ENCODE data around the gene CYSLTR1. TPM values are rescaled to one million over a fixed set of nuclear protein-coding genes. Genes with fewer than 3 reads are reported as not detected.

The CYSLTR1 gene
- total and polyA plus RNA-seq, 8 donors, result 0.44 to 7.1 (median 0.72) TPM; not detected in 1

DNA sequence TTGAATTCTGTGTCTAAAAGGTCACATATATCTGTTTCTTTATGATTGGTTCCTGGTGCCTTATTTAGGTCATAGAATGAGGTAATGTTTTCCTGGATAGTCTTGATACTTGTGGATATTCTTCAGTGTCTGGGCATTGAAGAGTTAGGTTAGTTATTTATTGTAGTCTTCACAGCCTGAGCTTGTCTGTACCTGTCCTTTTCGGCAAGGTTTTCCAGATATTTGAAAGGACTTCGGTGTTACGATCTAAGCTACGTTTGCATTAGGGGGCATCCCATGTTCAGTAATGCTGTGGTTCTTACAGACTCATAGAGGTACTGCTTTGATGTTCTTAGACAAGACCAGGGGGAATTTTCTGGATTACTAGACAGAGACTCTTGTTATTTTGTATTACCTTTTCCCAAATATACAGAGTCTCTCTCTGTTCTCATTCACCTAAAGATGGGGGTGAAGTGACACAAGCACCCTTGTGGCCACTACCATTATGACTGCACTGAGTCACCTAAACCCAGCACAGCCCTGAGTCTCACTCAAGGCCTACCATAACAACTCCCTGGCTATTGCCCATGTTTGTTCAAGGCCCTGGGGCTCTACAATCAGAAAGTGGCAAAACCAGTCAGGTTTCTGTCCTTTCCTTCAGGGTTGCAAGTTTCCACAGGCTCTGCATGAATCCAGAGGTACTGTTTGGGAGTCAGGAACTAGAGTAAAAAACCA lies 30.1 kb upstream of the CYSLTR1 start:
- Histone ChIP-seq H3K27ac (no peak overlapping the region), H3K36me3 (no peaks in the 10 kb centered on the region), H3K4me3 (no peak overlapping the region), H3K27me3 (no peaks in the 10 kb centered on the region), H3K9me3 (peaks cover 0 to 9% (median 1%) of the 10 kb centered on the region in 4 donors), H3K4me1 (no peaks in the 10 kb centered on the region)
- WGBS, 5 donors, result 87 to 93% (median 91%) methylated on average over 4 of the region's 4 CpGs
- no peak for DNase-seq
- TF ChIP-seq POLR2AphosphoS5 (IDR thresholded peaks at IDR 0.05), result no peak
- TF ChIP-seq, protein P1, sequence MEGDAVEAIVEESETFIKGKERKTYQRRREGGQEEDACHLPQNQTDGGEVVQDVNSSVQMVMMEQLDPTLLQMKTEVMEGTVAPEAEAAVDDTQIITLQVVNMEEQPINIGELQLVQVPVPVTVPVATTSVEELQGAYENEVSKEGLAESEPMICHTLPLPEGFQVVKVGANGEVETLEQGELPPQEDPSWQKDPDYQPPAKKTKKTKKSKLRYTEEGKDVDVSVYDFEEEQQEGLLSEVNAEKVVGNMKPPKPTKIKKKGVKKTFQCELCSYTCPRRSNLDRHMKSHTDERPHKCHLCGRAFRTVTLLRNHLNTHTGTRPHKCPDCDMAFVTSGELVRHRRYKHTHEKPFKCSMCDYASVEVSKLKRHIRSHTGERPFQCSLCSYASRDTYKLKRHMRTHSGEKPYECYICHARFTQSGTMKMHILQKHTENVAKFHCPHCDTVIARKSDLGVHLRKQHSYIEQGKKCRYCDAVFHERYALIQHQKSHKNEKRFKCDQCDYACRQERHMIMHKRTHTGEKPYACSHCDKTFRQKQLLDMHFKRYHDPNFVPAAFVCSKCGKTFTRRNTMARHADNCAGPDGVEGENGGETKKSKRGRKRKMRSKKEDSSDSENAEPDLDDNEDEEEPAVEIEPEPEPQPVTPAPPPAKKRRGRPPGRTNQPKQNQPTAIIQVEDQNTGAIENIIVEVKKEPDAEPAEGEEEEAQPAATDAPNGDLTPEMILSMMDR (IDR thresholded peaks at IDR 0.05), result no peak
- TF ChIP-seq POLR2A (IDR thresholded peaks at IDR 0.05), result no peak
- no peak for TF ChIP-seq EP300 (IDR thresholded peaks at IDR 0.05)
- intact Hi-C loops (cut with DNase I; ENCODE audit: low total_unique reads), result no loop called here

DNA sequence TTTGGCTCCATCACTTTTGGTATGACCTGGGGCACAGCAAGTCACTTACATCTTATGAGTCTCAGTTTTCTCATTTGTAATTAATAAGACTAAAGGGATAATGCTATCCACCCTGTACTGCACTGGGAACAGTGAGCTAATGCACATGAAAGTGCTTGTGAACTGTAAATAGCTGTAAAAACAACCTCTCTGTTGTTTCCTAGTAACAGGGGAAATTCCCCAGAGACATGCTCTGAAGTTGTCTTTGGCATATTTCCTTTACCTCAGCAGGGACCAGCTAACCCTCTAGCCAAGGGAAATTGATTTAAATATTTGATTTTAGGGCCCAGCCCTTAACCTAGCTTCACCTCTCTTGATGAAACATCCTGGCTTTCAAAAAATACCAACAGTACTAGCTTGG lies 6.1 kb upstream of the CYSLTR1 start:
- no peak overlapping the region for H3K27ac ChIP-seq
- no peaks in the 10 kb centered on the region for H3K4me1 ChIP-seq
- no peak overlapping the region for H3K4me3 ChIP-seq
- peak in 1 of 2 donors; percentile 35 for DNase-seq
- H3K27me3 ChIP-seq, result no peaks in the 10 kb centered on the region
- no peaks in the 10 kb centered on the region for H3K36me3 ChIP-seq
- intact Hi-C loops (cut with DNase I; ENCODE audit: low total_unique reads), result no loop called here
- no peaks in the 10 kb centered on the region for H3K9me3 ChIP-seq
- TF ChIP-seq, protein P1 (IDR thresholded peaks at IDR 0.05), result no peak
- TF ChIP-seq POLR2AphosphoS5 (IDR thresholded peaks at IDR 0.05), result no peak
- no peak for TF ChIP-seq EP300 (IDR thresholded peaks at IDR 0.05)
- no peak for TF ChIP-seq POLR2A (IDR thresholded peaks at IDR 0.05)

DNA sequence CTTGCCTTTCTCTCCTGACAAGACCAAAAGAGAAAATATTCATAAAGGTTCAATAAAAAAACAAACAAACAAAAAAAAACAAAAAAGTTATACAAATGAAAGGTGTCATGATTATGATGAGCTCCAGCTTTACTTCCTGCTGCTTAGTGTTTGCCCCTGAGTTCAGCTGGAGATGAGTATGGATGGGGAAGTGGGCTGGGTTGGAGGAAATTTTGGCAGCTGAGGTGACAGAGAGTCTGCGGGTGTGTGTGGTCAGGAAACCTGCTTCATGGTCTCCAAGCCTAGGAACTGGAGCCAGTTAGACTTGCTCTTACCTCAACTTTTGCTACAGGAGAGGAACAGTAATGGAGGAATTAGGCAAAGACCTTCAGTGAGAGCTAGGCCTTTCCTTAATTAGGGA lies 4.3 kb upstream of the CYSLTR1 start:
- WGBS, 5 donors, result 33 to 75% (median 71%) methylated on average over 1 of the region's 1 CpG
- no peak for TF ChIP-seq EP300 (IDR thresholded peaks at IDR 0.05)
- TF ChIP-seq POLR2AphosphoS5 (IDR thresholded peaks at IDR 0.05), result no peak
- no peak for TF ChIP-seq POLR2A (IDR thresholded peaks at IDR 0.05)
- TF ChIP-seq, protein P1 (IDR thresholded peaks at IDR 0.05), result no peak
- intact Hi-C loops (cut with DNase I; ENCODE audit: low total_unique reads), result no loop called here

DNA sequence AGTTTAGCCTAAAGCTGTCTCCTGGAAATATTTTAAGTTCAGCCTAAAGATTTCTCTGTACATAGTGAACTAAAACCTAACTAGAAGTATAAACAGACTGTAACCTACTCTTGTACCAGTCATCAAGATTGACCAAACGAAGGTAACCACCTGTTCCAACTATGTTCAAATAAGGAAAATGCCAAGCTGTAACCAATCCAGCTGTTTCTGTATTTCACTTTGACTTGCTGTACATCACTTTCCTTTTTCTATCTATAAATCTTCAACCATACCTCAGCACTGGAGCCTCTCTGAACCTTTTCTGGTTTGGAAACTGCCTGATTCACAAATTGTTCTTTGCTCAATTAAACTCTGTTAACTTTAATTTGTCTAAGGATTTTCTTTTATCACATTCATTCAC lies 3.1 kb upstream of the CYSLTR1 start:
- no peak for TF ChIP-seq POLR2A (IDR thresholded peaks at IDR 0.05)
- TF ChIP-seq, protein P1 (IDR thresholded peaks at IDR 0.05), result no peak
- no peak for TF ChIP-seq POLR2AphosphoS5 (IDR thresholded peaks at IDR 0.05)
- TF ChIP-seq EP300 (IDR thresholded peaks at IDR 0.05), result no peak
- Histone ChIP-seq H3K4me1 (no peaks in the 10 kb centered on the region), H3K9me3 (no peaks in the 10 kb centered on the region), H3K27me3 (no peaks in the 10 kb centered on the region), H3K36me3 (no peaks in the 10 kb centered on the region), H3K4me3 (no peak overlapping the region), H3K27ac (no peak overlapping the region)
- DNase-seq, result no peak
- WGBS, 5 donors, result 16 to 56% (median 21%) methylated on average over 1 of the region's 1 CpG
- intact Hi-C loops (cut with DNase I; ENCODE audit: low total_unique reads), result no loop called here

More for the DNA sequence above, 4.3 kb upstream of the CYSLTR1 start:
- Histone ChIP-seq H3K27ac (no peak overlapping the region), H3K36me3 (no peaks in the 10 kb centered on the region), H3K27me3 (no peaks in the 10 kb centered on the region), H3K4me1 (no peaks in the 10 kb centered on the region), H3K4me3 (no peak overlapping the region), H3K9me3 (no peaks in the 10 kb centered on the region)
- DNase-seq, result no peak
